ENCODE data around the gene PTPN4.

Gene PTPN4

DNA sequence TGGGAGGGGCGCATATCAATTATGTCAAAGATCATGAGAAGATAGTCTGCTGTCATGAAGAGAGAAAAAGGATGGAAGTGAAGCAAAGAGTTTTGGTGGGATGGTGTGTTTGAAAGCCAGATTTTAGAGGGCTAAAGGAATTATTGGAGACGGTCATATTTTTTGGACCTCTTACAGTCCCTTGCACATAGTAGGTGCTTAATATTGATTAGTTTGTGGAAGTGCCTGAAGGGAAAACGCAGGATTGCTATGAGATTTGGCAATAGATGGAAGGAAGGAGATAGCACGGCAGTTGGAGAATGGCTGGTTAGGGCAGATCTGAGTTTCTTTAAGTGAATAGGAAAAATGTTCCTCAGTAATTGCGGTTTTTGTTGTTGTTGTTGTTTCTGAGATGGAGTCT, 269.1 kb downstream of the PTPN4 start:
- ATAC-seq (ENCODE audit: low read depth): no peak

DNA sequence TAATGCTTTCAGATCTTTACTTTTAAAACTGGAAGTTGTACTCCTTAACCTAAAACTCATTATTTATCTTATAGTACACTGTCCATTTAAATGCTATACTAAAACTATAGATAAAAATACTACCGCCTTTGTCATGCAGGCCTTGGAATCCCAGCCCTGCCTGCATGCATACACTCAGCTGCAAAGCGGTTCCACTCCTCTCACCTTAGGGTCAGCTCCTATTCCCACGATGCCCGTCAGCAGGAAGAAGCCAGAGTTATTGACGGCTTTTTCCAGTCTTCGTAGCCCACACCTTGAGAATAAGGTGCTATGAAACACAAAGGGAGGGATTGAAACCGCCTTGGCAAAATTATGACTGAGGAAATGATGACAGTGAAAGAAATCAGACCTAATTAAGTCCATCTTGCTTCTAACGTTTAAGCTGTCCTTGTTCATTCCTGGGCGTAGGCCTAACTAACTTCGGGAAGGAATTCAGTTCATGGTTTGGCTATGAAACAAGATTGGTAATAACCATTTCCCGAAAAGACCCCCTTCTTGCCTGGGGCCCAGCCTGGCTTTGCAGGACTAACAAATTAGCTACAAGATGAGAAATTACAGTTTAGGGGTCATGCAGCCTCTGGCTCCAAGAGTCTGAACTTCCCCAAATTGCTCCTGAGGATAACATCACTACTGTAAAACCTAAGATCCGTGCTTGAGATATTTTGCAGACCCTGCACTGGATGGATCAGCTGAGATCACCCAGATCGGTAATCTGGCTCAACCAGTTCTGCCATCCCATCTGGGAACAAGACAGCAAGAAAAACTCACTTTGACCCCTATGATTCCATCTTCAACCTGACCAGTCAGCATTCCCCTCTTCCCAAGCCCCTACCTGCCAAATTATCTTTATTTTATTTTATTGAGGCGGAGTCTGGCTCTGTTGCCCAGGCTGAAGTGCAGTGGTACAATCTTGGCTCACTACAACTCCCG, 270.2 kb downstream of the PTPN4 start:
- no peaks in the 10 kb centered on the region for H3K9me3 ChIP-seq (ENCODE audit: severe bottlenecking)
- TF ChIP-seq, protein P1, sequence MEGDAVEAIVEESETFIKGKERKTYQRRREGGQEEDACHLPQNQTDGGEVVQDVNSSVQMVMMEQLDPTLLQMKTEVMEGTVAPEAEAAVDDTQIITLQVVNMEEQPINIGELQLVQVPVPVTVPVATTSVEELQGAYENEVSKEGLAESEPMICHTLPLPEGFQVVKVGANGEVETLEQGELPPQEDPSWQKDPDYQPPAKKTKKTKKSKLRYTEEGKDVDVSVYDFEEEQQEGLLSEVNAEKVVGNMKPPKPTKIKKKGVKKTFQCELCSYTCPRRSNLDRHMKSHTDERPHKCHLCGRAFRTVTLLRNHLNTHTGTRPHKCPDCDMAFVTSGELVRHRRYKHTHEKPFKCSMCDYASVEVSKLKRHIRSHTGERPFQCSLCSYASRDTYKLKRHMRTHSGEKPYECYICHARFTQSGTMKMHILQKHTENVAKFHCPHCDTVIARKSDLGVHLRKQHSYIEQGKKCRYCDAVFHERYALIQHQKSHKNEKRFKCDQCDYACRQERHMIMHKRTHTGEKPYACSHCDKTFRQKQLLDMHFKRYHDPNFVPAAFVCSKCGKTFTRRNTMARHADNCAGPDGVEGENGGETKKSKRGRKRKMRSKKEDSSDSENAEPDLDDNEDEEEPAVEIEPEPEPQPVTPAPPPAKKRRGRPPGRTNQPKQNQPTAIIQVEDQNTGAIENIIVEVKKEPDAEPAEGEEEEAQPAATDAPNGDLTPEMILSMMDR (IDR thresholded peaks at IDR 0.05; ENCODE audit: poor library complexity, severe bottlenecking): no peak
- no peaks in the 10 kb centered on the region for H3K27me3 ChIP-seq (ENCODE audit: insufficient read depth, poor library complexity, severe bottlenecking)
- H3K36me3 ChIP-seq (ENCODE audit: low read depth): no peaks in the 10 kb centered on the region
- DNase-seq (ENCODE audit: low spot score): no peak
- no peak for ATAC-seq (ENCODE audit: low read depth)
- H3K4me1 ChIP-seq (ENCODE audit: insufficient read depth, poor library complexity, severe bottlenecking): no peaks in the 10 kb centered on the region
- H3K27ac ChIP-seq (ENCODE audit: poor library complexity, severe bottlenecking): no peak overlapping the region
- no peak overlapping the region for H3K4me3 ChIP-seq (ENCODE audit: severe bottlenecking)

More for the DNA sequence above, 269.1 kb downstream of the PTPN4 start:
- H3K27ac ChIP-seq (ENCODE audit: poor library complexity, severe bottlenecking): no peak overlapping the region
- H3K27me3 ChIP-seq (ENCODE audit: insufficient read depth, poor library complexity, severe bottlenecking): no peaks in the 10 kb centered on the region
- no peak overlapping the region for H3K4me3 ChIP-seq (ENCODE audit: severe bottlenecking)
- no peaks in the 10 kb centered on the region for H3K4me1 ChIP-seq (ENCODE audit: insufficient read depth, poor library complexity, severe bottlenecking)
- H3K36me3 ChIP-seq (ENCODE audit: low read depth): no peaks in the 10 kb centered on the region
- TF ChIP-seq, protein P1 (IDR thresholded peaks at IDR 0.05; ENCODE audit: poor library complexity, severe bottlenecking): no peak
- H3K9me3 ChIP-seq (ENCODE audit: severe bottlenecking): no peaks in the 10 kb centered on the region
- DNase-seq (ENCODE audit: low spot score): no peak

DNA sequence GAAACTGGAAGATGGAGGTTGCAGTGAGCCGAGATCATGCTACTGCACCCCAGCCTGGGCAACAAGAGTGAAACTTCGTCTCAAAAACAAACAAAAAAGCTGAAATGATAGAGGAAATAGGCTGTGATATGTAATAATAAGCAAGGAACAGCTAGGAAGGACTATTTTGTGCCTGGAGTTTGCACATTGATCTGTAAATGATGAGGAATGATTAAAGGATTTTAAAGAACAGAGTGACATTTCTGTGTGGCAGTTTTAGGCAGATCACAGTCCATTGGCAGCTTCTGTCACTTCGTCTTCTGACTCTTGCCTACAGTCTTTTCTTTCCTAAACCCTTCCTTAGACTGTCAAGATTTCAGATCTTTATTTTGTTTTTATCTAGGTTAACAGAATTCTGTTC, 272.6 kb downstream of the PTPN4 start:
- TF ChIP-seq, protein P1 (IDR thresholded peaks at IDR 0.05; ENCODE audit: poor library complexity, severe bottlenecking): no peak
- no peaks in the 10 kb centered on the region for H3K27me3 ChIP-seq (ENCODE audit: insufficient read depth, poor library complexity, severe bottlenecking)
- H3K27ac ChIP-seq (ENCODE audit: poor library complexity, severe bottlenecking): no peak overlapping the region
- ATAC-seq (ENCODE audit: low read depth) (no peak), DNase-seq (ENCODE audit: low spot score) (no peak)
- H3K9me3 ChIP-seq (ENCODE audit: severe bottlenecking): no peaks in the 10 kb centered on the region
- no peaks in the 10 kb centered on the region for H3K4me1 ChIP-seq (ENCODE audit: insufficient read depth, poor library complexity, severe bottlenecking)
- no peaks in the 10 kb centered on the region for H3K36me3 ChIP-seq (ENCODE audit: low read depth)
- H3K4me3 ChIP-seq (ENCODE audit: severe bottlenecking): no peak overlapping the region

All from RWPE2 (cell line).